Fibroblast of skin of back (primary cell): Measurements from ENCODE around the gene TMEM271.
"Not testable (repeated sequence)": the region's sequence is repeated elsewhere in the genome, so short reads cannot be mapped to it uniquely, and the experiment has no call there.

Experiments used
- DNase-seq: peaks from one replicate; pipeline ENCODE4 v3.0.0-alpha.2; 2013

TMEM271 gene

GRCh38 chr4:562458-562857 is 13.6 kb downstream of the TMEM271 start:
- not testable (repeated sequence) for DNase-seq

- no peak for DNase-seq
These were observed 14.7 kb downstream of the TMEM271 start for GRCh38 chr4:561426-561825.

GRCh38 chr4:560731-561291 is 15.3 kb downstream of the TMEM271 start:
- DNase-seq, result no peak

- no peak for DNase-seq
These were observed 16.0 kb downstream of the TMEM271 start for GRCh38 chr4:560061-560460.

GRCh38 chr4:555566-556275 is 20.4 kb downstream of the TMEM271 start:
- no peak for DNase-seq

GRCh38 chr4:554793-555320 is 21.2 kb downstream of the TMEM271 start:
- not testable (repeated sequence) for DNase-seq

- DNase-seq, result no peak
These were observed 24.1 kb downstream of the TMEM271 start for GRCh38 chr4:552019-552418.

GRCh38 chr4:550268-550667 is 25.8 kb downstream of the TMEM271 start:
- not testable (repeated sequence) for DNase-seq

GRCh38 chr4:548976-549375 is 27.1 kb downstream of the TMEM271 start:
- DNase-seq, result no peak

- DNase-seq, result no peak
These were observed 30.5 kb downstream of the TMEM271 start for GRCh38 chr4:545612-546011.

GRCh38 chr4:544386-545105 is 31.5 kb downstream of the TMEM271 start:
- no peak for DNase-seq

- DNase-seq, result no peak
These were observed 34.8 kb downstream of the TMEM271 start for GRCh38 chr4:541271-541670.

- no peak for DNase-seq
These were observed 37.5 kb downstream of the TMEM271 start for GRCh38 chr4:538542-539142.

- DNase-seq, result no peak
These were observed 38.4 kb downstream of the TMEM271 start for GRCh38 chr4:537436-538264.

- DNase-seq, result no peak
These were observed 39.6 kb downstream of the TMEM271 start for GRCh38 chr4:536351-536972.

GRCh38 chr4:535924-536281 is 40.2 kb downstream of the TMEM271 start:
- DNase-seq, result no peak

GRCh38 chr4:535181-535923 is 40.7 kb downstream of the TMEM271 start:
- DNase-seq, result no peak

GRCh38 chr4:534576-535151 is 41.4 kb downstream of the TMEM271 start:
- DNase-seq, result no peak

- no peak for DNase-seq
These were observed 42.0 kb downstream of the TMEM271 start for GRCh38 chr4:534101-534575.

GRCh38 chr4:533318-534100 is 42.6 kb downstream of the TMEM271 start:
- no peak for DNase-seq
